GM18502 (cell line): ENCODE data around the gene IMPA2.
"Not testable (repeated sequence)": the region's sequence is repeated elsewhere in the genome, so short reads cannot be mapped to it uniquely, and the experiment has no call there.

Source experiments
- ATAC-seq: cut with Tn5 transposase; IDR thresholded peaks from one replicate; pipeline ENCODE4 v1.9.1; 2021; ENCODE audit warnings: mild to moderate bottlenecking; ENCODE audit not compliant: unreplicated experiment, poor library complexity

Gene IMPA2

GRCh38 chr18:12021596-12021995 is 40.3 kb downstream of the IMPA2 start:
- ATAC-seq: no peak

DNA sequence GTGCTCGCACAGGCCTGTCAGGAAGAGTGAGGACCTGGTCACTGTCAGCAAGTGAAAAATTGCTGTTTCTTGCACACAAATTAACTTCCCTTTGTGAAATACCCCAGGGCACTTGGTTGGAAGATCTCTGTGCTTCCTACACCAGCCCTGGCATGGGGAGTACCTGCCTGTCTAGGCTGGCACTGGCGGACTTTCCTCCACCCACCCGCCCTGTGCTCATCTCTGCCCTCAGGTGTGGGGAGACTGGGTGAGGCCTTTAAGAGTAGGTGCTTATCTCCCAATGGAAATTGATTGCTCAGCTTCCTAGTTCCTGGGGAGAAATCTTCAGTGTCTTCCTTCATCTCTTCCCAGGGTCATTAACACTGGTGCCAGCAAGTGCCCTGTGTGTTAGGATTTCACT is 42.1 kb downstream of the IMPA2 start:
- ATAC-seq: no peak

DNA sequence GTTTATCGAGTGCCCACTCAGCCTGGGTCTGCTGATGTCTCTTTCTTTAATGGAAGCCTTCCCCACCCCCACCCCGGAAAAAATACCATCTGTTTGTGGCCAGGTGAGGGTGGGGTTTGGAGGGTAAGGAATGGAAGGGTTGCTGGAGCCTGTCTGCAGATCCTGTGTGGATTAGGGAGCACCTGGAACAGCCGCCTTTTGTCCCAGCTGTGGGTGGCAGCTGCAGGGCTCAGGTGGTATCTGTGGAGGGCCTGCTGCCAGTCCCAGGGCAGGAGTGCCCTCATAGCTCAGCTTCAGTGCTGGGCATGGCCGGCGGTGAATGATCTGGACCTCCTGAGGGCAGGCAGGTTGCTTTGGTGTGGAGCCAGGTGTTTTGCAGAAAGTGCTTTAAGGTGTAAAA is 45.3 kb downstream of the IMPA2 start:
- ATAC-seq: no peak

DNA sequence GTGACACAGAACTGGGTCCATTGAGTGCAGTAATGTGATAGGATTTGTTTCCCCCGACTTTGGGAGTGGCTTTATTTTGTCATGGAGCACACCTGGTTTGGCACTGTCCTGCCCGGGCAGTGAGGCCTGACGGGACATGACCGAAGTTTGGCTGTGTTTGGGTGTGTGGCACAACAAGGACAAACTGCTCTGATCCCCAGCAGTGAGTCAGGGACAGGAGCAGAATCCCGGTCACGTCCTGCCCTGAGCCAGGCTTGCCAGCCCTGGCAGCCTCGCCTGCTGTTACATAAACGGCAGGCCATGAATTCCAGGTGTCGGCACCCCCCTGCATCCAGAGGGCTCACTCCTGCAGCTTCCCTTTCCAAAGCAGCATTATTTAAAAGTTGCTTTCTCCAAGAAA is 45.7 kb downstream of the IMPA2 start:
- ATAC-seq: no peak

GRCh38 chr18:12027480-12027879 is 46.2 kb downstream of the IMPA2 start:
- no peak for ATAC-seq

DNA sequence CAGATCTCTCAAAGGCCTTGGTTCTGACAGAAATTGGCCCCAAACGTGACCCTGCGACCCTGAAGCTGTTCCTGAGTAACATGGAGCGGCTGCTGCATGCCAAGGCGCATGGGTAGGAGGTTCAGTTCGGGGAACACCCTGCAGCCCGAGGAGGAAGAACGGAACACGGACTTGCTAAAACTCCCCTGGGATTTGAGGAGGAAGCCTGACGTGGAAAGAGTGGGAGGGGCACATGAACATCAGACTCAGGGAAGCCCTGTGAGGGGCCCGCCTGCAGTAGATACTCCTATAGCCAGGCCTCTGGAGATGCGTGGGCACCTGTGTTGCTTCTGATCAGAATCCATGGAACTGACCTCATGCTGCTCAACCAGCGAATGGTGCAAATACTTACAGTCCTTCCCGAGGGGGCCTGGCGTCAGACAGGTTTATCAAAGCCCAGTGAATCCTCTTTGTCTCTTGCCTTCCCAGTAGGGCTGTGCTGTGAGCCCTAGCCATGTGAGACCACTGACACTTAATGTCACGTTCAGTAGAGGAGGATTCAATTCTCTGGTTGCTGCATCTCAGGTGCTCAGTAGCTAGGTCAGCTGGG is 46.8 kb downstream of the IMPA2 start:
- no peak for ATAC-seq

DNA sequence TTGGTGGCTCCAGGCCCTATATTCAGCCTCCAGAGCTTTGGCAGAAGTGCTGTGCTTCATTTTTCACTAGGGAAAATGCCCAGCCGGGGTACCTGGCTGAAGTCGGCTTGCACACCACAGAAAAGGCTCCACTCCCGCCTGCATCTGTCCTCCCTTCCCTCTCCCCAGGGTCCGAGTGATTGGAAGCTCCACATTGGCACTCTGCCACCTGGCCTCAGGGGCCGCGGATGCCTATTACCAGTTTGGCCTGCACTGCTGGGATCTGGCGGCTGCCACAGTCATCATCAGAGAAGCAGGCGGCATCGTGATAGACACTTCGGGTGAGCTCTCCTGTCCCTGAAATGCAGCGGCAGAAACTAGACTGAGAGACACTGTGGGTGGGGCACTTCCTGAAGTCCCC is 47.4 kb downstream of the IMPA2 start:
- no peak for ATAC-seq

DNA sequence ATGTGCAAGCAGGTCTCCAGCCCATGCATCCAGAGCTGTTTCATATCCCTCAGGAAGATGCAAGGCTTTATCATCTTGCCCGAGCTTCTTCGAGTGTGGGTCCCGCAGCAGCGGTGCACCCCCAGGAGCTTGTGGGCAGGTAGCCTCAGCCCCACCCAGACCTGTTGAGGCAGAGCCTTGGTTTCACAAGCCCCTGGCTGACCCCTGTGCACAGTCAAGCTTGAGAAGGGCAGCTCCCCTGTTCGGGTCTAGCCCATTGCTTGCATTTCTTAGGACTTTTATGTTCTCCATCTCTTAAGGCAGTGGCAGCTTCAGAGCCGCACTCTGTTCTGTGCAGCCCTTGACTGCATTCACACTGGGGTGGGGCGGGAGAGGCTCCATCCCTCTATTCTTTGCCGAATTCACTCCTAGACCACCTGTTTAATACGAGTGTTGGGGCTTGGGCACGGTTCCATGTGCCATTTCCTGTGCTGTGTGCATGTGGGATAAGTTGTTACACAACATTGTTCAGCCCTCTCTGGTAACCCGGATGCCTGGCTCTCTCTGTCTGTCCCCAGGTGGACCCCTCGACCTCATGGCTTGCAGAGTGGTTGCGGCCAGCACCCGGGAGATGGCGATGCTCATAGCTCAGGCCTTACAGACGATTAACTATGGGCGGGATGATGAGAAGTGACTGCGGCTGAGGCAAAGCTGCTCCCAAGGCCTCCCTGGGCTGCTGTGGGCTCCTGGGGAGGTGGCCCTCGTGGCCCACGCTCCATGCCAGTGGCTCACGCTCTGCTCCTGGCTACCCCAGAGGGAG is 48.7 kb downstream of the IMPA2 start:
- no peak for ATAC-seq

GRCh38 chr18:12030670-12031069 is 49.4 kb downstream of the IMPA2 start:
- no peak for ATAC-seq

DNA sequence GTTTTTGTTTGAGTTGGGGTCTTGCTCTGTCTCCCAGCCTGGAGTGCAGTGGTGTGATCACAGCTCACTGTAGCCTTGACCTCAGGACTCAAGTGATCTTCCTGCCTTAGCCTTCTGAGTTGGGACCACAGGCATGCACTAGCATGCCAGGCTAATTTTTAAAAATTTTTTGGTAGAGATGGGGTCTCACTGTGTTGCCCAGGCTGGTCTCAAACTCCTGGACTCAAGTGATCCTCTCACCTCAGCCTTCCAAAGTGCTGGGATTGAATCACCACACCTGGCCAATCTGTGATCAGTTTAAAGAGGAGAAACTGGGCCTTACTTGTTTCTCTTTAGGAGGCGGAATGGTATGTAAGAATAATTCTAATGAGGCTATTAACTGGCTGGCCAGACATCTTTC is 49.9 kb downstream of the IMPA2 start:
- ATAC-seq: no peak

- ATAC-seq: no peak
These were observed 50.5 kb downstream of the IMPA2 start for GRCh38 chr18:12031846-12032245.

DNA sequence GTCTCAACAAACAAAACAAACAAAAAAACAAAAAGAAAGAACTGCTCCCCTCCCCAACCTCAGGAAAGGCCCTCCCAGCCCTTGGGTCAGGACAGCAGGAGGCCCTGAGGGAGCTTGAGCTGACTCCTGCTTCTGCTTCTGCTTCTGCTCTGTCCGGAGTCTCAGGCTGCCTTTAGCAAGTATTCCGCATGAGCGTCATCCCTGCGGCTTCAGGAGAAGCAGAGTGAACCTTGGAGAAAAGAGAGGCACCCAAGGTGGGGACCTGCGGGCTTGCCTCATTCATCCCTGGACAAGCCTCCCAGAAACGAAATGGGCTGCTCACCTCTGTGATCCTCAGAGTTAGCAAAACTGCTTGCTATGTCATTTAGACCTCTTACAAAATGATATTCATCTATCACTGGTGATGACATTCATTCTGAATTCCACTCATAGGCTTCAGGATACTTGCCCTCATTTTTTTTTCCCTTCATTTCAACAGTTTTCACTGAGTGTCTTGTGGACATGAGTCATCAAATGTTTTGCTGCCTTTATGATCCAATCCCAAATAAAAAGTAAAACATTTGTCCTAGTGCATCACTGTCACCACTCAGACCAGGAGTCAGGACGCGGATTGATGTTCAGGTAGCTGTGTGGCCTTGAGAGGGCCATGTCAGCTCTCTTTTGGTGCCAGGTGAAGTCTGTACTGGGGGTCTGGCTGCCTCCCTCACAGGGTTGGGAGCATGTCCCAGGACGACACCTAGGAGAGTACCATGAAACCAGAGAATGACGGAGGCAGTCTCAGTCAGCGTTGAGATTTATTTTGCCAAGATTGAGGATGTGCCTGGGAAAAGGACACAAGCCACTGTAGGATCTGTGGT is 51.7 kb downstream of the IMPA2 start:
- no peak for ATAC-seq

DNA sequence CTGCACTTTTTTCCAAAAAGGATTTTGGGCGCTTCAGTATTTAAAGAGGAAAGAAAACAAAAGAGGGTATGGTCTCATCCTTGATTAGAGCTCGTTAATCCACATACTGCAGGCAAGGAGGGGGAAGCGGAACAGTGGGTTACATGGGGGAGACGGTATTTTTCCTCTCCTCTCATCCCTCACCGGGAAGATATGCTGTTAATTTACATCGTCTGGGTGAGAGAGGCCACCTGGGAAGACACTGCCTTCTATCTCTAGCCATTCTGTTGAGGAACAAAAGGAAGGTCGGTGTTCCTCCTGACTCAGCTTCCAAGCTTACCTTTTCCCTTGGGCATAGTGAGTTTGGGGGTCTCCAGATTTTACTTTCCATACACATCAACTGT is 52.3 kb downstream of the IMPA2 start:
- ATAC-seq: no peak

- ATAC-seq: no peak
These were observed 53.2 kb downstream of the IMPA2 start for GRCh38 chr18:12034241-12035100.

- no peak for ATAC-seq
These were observed 54.2 kb downstream of the IMPA2 start for GRCh38 chr18:12035481-12035880.

GRCh38 chr18:12036201-12036751 is 55.0 kb downstream of the IMPA2 start:
- no peak for ATAC-seq

GRCh38 chr18:12038082-12038638 is 56.9 kb downstream of the IMPA2 start:
- no peak for ATAC-seq

DNA sequence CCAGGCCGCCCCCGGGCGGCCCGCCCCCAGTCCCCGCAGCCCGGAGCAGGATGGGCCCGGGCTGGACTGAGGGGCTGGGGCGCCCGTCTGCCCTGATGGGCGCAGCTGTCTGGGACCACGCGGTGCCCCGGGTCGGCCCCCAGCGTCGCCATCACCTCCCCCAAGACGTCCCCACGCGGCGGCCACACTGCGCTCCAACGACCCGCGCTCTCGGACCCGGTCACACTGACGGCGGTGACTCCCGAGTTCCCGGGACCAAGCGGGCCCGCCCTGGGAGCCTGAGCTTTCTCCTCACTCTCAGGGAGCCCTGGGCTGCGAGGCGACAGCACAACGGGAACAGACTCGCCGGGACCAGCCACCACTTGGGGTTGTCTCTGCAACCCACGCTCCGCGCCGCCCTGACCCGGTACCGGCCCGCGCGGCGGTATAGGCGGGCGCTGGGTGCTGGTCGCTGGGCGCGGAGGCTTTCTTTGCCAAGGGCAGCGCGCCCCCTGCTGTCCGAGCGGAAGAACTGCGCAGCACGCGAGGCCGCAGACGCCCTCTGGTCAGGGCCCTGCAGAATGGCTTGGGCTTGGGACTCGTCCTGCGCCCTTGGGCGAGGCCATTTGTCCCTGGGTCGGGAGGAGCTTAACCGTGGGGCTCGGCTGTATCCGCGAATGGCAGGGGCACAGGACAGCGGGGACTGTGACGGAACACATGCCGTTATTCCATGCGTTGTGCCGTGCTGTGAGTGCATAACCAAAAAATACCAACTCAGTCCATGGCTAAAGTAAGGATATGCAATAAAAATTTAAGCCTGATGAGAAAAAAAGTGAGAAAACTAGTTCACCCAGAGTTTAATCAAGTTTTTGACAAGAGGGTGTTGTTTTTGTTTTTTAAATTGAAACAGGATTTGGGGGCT is 57.6 kb downstream of the IMPA2 start:
- ATAC-seq: peak; percentile 79

GRCh38 chr18:12039540-12039930 is 58.2 kb downstream of the IMPA2 start:
- not testable (repeated sequence) for ATAC-seq
